ENCODE results near the gene BTG4.

DNA sequence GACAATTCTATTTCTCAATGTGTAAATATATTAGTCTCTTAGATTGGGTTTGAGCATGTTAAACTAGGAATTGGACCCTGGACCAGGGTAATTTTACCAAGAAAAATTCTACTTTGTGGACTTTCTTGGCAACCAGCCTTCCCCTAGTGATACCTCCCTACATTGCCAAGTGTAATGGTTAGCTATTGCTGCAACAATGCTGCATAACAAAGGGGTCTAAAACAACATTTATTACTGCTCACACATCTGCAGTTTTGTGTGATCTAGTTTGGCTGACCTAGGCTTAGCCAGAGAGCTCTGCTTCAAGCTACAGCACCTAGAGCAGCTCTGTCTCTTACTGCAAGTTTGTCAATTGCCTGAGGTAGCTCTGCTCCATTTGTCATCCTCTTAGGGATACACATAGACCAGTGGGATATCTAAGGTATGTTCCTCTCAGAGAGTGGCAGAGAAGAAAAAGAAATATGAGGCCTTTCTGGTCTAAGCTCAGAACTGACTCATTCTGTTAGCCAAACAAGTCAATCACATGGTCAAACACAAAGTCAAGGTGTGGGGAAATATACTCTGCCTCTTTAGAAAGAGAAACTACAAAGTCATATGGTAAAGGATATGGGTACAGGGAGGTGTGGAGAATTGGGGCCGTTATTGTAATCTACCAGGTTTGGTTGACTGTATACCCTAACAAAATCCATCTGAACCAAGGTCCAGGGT, 26.4 kb upstream of the BTG4 start:
- TF ChIP-seq, protein P1, sequence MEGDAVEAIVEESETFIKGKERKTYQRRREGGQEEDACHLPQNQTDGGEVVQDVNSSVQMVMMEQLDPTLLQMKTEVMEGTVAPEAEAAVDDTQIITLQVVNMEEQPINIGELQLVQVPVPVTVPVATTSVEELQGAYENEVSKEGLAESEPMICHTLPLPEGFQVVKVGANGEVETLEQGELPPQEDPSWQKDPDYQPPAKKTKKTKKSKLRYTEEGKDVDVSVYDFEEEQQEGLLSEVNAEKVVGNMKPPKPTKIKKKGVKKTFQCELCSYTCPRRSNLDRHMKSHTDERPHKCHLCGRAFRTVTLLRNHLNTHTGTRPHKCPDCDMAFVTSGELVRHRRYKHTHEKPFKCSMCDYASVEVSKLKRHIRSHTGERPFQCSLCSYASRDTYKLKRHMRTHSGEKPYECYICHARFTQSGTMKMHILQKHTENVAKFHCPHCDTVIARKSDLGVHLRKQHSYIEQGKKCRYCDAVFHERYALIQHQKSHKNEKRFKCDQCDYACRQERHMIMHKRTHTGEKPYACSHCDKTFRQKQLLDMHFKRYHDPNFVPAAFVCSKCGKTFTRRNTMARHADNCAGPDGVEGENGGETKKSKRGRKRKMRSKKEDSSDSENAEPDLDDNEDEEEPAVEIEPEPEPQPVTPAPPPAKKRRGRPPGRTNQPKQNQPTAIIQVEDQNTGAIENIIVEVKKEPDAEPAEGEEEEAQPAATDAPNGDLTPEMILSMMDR (conservative IDR thresholded peaks at IDR 0.05 in 1 of 2, IDR thresholded peaks at IDR 0.05 in 1 of 2; ENCODE audit: extremely low read depth in 1 of 2, insufficient read depth in 1 of 2, low read depth in 1 of 2, low read length in 2 of 2), result no peak
- no peak for TF ChIP-seq EZH2 (IDR thresholded peaks at IDR 0.05; ENCODE audit: borderline replicate concordance, low read length)

Measured in mammary epithelial cell (primary cell).